Measurements from ENCODE around the gene RNF44. TPM values are rescaled to one million over a fixed set of nuclear protein-coding genes. Genes with fewer than 3 reads are reported as not detected.

RNF44 gene
- total RNA-seq, 4 donors from 2014 or later: 7.5 to 15.1 (median 9.8) TPM

GRCh38 chr5:176525677-176526076 is 11.5 kb downstream of the RNF44 start:
- TF ChIP-seq CTCF (IDR thresholded peaks at IDR 0.05; ENCODE audit: low read depth): no peak

GRCh38 chr5:176524987-176525386 is 12.2 kb downstream of the RNF44 start:
- no peak for TF ChIP-seq CTCF (IDR thresholded peaks at IDR 0.05; ENCODE audit: low read depth)

- no peak for TF ChIP-seq CTCF (IDR thresholded peaks at IDR 0.05; ENCODE audit: low read depth)
These were observed 13.1 kb downstream of the RNF44 start for GRCh38 chr5:176524138-176524537.

GRCh38 chr5:176521699-176522263 is 15.4 kb downstream of the RNF44 start:
- TF ChIP-seq CTCF (IDR thresholded peaks at IDR 0.05; ENCODE audit: low read depth): no peak

- TF ChIP-seq CTCF (IDR thresholded peaks at IDR 0.05; ENCODE audit: low read depth): no peak
These were observed 15.9 kb downstream of the RNF44 start for GRCh38 chr5:176521286-176521685.

- no peak for TF ChIP-seq CTCF (IDR thresholded peaks at IDR 0.05; ENCODE audit: low read depth)
These were observed 17.1 kb downstream of the RNF44 start for GRCh38 chr5:176519810-176520720.

- no peak for TF ChIP-seq CTCF (IDR thresholded peaks at IDR 0.05; ENCODE audit: low read depth)
These were observed 20.0 kb downstream of the RNF44 start for GRCh38 chr5:176517053-176517661.
